Measurements from ENCODE around the gene HMBS.

The HMBS gene

DNA sequence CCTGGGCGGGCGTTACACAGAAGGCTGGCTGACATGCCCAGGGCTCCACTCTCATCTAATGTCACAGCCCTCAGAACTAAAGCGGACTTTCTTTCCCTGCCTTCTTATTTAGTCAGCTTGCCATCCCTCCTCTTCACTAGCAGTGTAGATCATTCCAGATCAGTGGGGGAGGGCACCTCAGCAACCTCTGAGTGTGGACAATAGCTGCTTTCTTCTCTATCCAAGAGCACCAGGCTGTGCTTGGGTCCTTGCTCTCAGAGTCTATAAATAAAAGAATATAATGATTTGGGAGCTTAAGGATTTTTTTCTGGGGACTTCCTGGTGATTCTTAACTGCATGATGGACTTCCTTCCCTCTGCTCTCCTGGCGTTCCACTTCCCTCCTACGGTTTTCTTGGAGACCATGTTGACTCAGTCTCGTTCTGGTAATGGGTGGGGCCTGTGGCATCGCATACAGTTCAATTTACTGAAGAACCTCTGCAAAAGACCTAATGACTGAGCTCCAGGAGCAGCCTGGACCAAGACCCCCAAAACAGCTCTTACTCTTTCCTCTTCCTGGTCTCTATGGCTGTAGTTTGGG, 2.9 kb upstream of the HMBS start (continued):
- TF ChIP-seq TSHZ1 (tag by site-specific recombination; IDR thresholded peaks at IDR 0.05; ENCODE audit: borderline replicate concordance), result no peak
- TF ChIP-seq, protein P1, sequence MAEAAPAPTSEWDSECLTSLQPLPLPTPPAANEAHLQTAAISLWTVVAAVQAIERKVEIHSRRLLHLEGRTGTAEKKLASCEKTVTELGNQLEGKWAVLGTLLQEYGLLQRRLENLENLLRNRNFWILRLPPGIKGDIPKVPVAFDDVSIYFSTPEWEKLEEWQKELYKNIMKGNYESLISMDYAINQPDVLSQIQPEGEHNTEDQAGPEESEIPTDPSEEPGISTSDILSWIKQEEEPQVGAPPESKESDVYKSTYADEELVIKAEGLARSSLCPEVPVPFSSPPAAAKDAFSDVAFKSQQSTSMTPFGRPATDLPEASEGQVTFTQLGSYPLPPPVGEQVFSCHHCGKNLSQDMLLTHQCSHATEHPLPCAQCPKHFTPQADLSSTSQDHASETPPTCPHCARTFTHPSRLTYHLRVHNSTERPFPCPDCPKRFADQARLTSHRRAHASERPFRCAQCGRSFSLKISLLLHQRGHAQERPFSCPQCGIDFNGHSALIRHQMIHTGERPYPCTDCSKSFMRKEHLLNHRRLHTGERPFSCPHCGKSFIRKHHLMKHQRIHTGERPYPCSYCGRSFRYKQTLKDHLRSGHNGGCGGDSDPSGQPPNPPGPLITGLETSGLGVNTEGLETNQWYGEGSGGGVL (tag by site-specific recombination; IDR thresholded peaks at IDR 0.05), result no peak

DNA sequence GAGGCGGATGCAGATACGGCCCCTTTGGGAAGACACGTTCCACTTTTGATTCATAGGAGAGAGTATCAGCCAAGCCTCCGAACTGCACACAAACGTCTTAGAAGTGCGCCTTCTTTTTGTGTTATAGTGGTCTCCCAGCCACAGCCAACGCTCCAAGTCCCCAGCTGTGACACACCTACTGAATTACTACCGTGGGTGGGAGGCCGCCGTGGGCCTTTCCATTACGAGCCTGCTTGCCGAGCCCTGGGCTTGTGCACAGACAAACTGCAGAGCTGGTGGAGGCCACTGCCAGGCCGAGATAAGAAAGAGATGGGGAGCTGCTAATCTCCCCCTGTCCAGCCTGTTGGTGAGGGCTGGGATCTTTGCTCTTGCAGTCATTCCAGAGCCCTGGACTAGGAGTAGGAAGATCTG, 761 bp downstream of the HMBS start:
- Histone ChIP-seq H3K27ac (ENCODE audit: extremely low read depth, low read depth, low read length) (peak overlapping the region; percentile 6; the same call in 1 of the 2 replicates), H3K4me3 (ENCODE audit: low read depth, low read length) (peak overlapping the region; percentile 69), H3K9me3 (ENCODE audit: control insufficient read depth, insufficient read depth, low read depth, low read length) (no peaks in the 10 kb centered on the region), H3K4me1 (ENCODE audit: control insufficient read depth, insufficient read depth, low read length) (0 out of 2 replicates have a peak, but pooled peaks cover 3% of the 10 kb centered on the region), H3K36me3 (ENCODE audit: control insufficient read depth in 2 of 2, insufficient read depth in 1 of 2, low read length in 2 of 2) (peaks cover 0 to 47% of the 10 kb centered on the region in 2 experiments; a peak in 2 of 3 replicates)
- ChIA-PET CTCF (interaction anchor here (0.6 to 1.6 kb wide), 6 partner anchors 14 to 253 kb away, joined by 3 to 5 read pairs (median 3); no protein-coding TSS in a partner anchor), POLR2A (interaction anchor here (0.5 to 3.6 kb wide), 36 partner anchors 7 to 473 kb away, joined by 3 to 65 read pairs (median 4); partner anchors contain the start of genes BCL9L, C2CD2L, CBL and CENATAC)
- peak; percentile 52 for TF ChIP-seq ZBTB20 (tag by site-specific recombination; IDR thresholded peaks at IDR 0.05)
- TF ChIP-seq ZNF600 (tag by site-specific recombination; IDR thresholded peaks at IDR 0.05), result no peak
- peak; percentile 63; the same call in 1 of the 2 replicates for TF ChIP-seq EGR2 (tag by site-specific recombination; IDR thresholded peaks at IDR 0.05; ENCODE audit: low read depth)
- TF ChIP-seq ZNF521 (tag by site-specific recombination; IDR thresholded peaks at IDR 0.05), result no peak
- TF ChIP-seq KLF9 (tag by site-specific recombination; IDR thresholded peaks at IDR 0.05; ENCODE audit: low read depth), result 0 out of 2 replicates have a peak, but pooled peaks have one; percentile 15
- TF ChIP-seq ZFHX2 (tag by site-specific recombination; conservative IDR thresholded peaks at IDR 0.05), result peak; percentile 81
- 0 out of 2 replicates have a peak, but pooled peaks have one; percentile 11 for TF ChIP-seq PRDM1 (tag by site-specific recombination; IDR thresholded peaks at IDR 0.05)
- no peak for TF ChIP-seq ZFP3 (tag by site-specific recombination; IDR thresholded peaks at IDR 0.05; ENCODE audit: low read depth)
- peak; percentile 43 for TF ChIP-seq ZNF335 (tag by site-specific recombination; conservative IDR thresholded peaks at IDR 0.05)
- no peak for TF ChIP-seq ZNF132 (tag by site-specific recombination; IDR thresholded peaks at IDR 0.05; ENCODE audit: borderline replicate concordance)
- no peak for TF ChIP-seq ZNF664 (tag by site-specific recombination; IDR thresholded peaks at IDR 0.05)

GRCh38 chr11:119087123-119087522, 2.4 kb downstream of the HMBS start:
- no peak overlapping the region for H3K4me3 ChIP-seq (ENCODE audit: low read depth, low read length)
- ChIA-PET POLR2A (interaction anchor here (0.6 to 3.6 kb wide), 5 partner anchors 8 to 345 kb away, joined by 3 to 65 read pairs (median 6); partner anchors contain the start of genes C2CD2L and VPS11), CTCF (interaction anchor here (0.6 to 0.7 kb wide), 3 partner anchors 27 to 300 kb away, joined by 3 to 5 read pairs (median 5); no protein-coding TSS in a partner anchor)
- no peaks in the 10 kb centered on the region for H3K9me3 ChIP-seq (ENCODE audit: control insufficient read depth, insufficient read depth, low read depth, low read length)
- peaks cover 0 to 43% of the 10 kb centered on the region in 2 experiments; a peak in 1 of 3 replicates for H3K36me3 ChIP-seq (ENCODE audit: control insufficient read depth in 2 of 2, insufficient read depth in 1 of 2, low read length in 2 of 2)
- TF ChIP-seq HOXD13 (CRISPR knock-in tag; IDR thresholded peaks at IDR 0.05; ENCODE audit: borderline replicate concordance), result no peak
- no peak for TF ChIP-seq GLI2 (tag by site-specific recombination; IDR thresholded peaks at IDR 0.05; ENCODE audit: borderline replicate concordance, low read depth)
- no peak for TF ChIP-seq ATF2 (tag by site-specific recombination; IDR thresholded peaks at IDR 0.05; ENCODE audit: low read depth)
- no peak for TF ChIP-seq ZSCAN23 (tag by site-specific recombination; IDR thresholded peaks at IDR 0.05)
- no peak for TF ChIP-seq ZNF184 (tag by site-specific recombination; IDR thresholded peaks at IDR 0.05)
- no peak for TF ChIP-seq ZNF76 (tag by site-specific recombination; IDR thresholded peaks at IDR 0.05; ENCODE audit: borderline replicate concordance, low read depth)
- TF ChIP-seq ZNF521 (tag by site-specific recombination; IDR thresholded peaks at IDR 0.05), result no peak
- no peak for TF ChIP-seq ZXDB (tag by site-specific recombination; IDR thresholded peaks at IDR 0.05)
- no peak for TF ChIP-seq ZNF302 (tag by site-specific recombination; IDR thresholded peaks at IDR 0.05; ENCODE audit: low read depth)
- no peak for TF ChIP-seq KLF7 (tag by site-specific recombination; IDR thresholded peaks at IDR 0.05; ENCODE audit: borderline replicate concordance)
- TF ChIP-seq ZBTB21 (tag by site-specific recombination; IDR thresholded peaks at IDR 0.05), result no peak
- TF ChIP-seq, protein P2, sequence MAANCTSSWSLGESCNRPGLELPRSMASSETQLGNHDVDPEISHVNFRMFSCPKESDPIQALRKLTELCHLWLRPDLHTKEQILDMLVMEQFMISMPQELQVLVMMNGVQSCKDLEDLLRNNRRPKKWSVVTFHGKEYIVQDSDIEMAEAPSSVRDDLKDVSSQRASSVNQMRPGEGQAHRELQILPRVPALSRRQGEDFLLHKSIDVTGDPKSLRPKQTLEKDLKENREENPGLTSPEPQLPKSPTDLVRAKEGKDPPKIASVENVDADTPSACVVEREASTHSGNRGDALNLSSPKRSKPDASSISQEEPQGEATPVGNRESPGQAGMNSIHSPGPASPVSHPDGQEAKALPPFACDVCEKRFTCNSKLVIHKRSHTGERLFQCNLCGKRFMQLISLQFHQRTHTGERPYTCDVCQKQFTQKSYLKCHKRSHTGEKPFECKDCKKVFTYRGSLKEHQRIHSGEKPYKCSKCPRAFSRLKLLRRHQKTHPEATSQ (tag by site-specific recombination; IDR thresholded peaks at IDR 0.05), result no peak
- H3K27ac ChIP-seq (ENCODE audit: extremely low read depth, low read depth, low read length), result no peak overlapping the region
- 0 out of 2 replicates have a peak, but pooled peaks cover 3% of the 10 kb centered on the region for H3K4me1 ChIP-seq (ENCODE audit: control insufficient read depth, insufficient read depth, low read length)

Measured in HEK293 (cell line).